GM12878 (cell line): ENCODE data around the gene SCMH1. TPM values are rescaled to one million over a fixed set of nuclear protein-coding genes. Genes with fewer than 3 reads are reported as not detected.

Experiments
- ATAC-seq: fragments of 200-7000 bp; cut with Tn5 transposase; 3 replicates; pipeline ENCODE4 v1.9.1; 2020; ENCODE audit warnings: mild to moderate bottlenecking, moderate library complexity
- BruUV-seq: library from RNA; stranded (reverse); fragments of 400-500 nt; replicated peaks from 2 replicates; lab custom pipeline; 2021; lab: Mats Ljungman, UMichigan
- CTCF ChIA-PET: fragments of 300-600 bp; sonication (Branson Sonifier 250); formaldehyde crosslinking; extraction: SDS; loops from one replicate; lab custom pipeline; 2021; ENCODE audit warnings: inconsistent platforms; lab: Yijun Ruan, JAX
- POLR2A ChIA-PET: fragments of 350-600 bp; formaldehyde crosslinking; extraction: SDS; loops from one replicate; lab custom pipeline; 2021; ENCODE audit warnings: inconsistent platforms; lab: Charles Lee
- RAD21 ChIA-PET: fragments of 300-600 bp; sonication (Branson Sonifier 250); formaldehyde crosslinking; loops from one replicate; lab custom pipeline; 2023; ENCODE audit warnings: antibody characterized with exemption; ENCODE audit not compliant: unreplicated experiment; lab: Charles Lee
- SMC1A ChIA-PET: fragments of 300-600 bp; sonication (Branson Sonifier 250); formaldehyde crosslinking; loops from one replicate; lab custom pipeline; 2023; ENCODE audit not compliant: unreplicated experiment, uncharacterized antibody; lab: Charles Lee
- DNase-seq: peaks from one replicate; pipeline ENCODE4 v3.0.0-alpha.2; 2011; ENCODE audit warnings: low read depth, low spot score
- FAIRE-seq: peaks from 3 replicates; lab custom pipeline; 2011; peaks lifted over from hg19 to GRCh38; lab: Jason Lieb, UNC
- H2AFZ ChIP-seq: 2 replicates; pipeline ENCODE4 v1.6.0; 2011; ENCODE audit warnings: low read depth, low read length, control low read depth; ENCODE audit not compliant: control insufficient read depth
- H3K27ac ChIP-seq: 2 replicates; pipeline ENCODE4 v1.5.1; 2011; ENCODE audit warnings: control low read depth; ENCODE audit not compliant: control insufficient read depth, insufficient read depth
- H3K27me3 ChIP-seq, 2 experiments: replicated peaks in 1 of 2; 2 replicates each; pipeline versions ENCODE4 v1.6.0 to v1.6.1; 2011; ENCODE audit warnings: low read length in 1 of 2; ENCODE audit not compliant: control insufficient read depth in 2 of 2, insufficient read depth in 2 of 2
- H3K36me3 ChIP-seq, 2 experiments: 2 replicates each; pipeline ENCODE4 v1.5.1; 2011; ENCODE audit warnings: low read length in 1 of 2; ENCODE audit not compliant: control insufficient read depth in 2 of 2, insufficient read depth in 2 of 2
- H3K4me1 ChIP-seq: 2 replicates; pipeline ENCODE4 v1.6.1; 2011; ENCODE audit warnings: mild to moderate bottlenecking, low read length, moderate library complexity, mixed read lengths; ENCODE audit not compliant: control insufficient read depth, insufficient read depth
- H3K4me2 ChIP-seq: 2 replicates; pipeline ENCODE4 v1.6.0; 2011; ENCODE audit warnings: control low read depth; ENCODE audit not compliant: control insufficient read depth, insufficient read depth
- H3K4me3 ChIP-seq: fragments of 200-600 bp; sonication (generic); 2 replicates; pipeline ENCODE4 v1.5.1; 2016
- H3K79me2 ChIP-seq: 2 replicates; pipeline ENCODE4 v1.6.0; 2011; ENCODE audit warnings: low read length; ENCODE audit not compliant: control insufficient read depth, insufficient read depth
- H3K9ac ChIP-seq: 2 replicates; pipeline ENCODE4 v1.8.0; 2011; ENCODE audit warnings: low read length, control low read depth, mixed read lengths; ENCODE audit not compliant: control insufficient read depth, insufficient read depth
- H3K9me3 ChIP-seq: replicated peaks from 3 replicates; pipeline ENCODE4 v1.5.1; 2011; ENCODE audit warnings: mild to moderate bottlenecking, low read length; ENCODE audit not compliant: control insufficient read depth, insufficient read depth
- H4K20me1 ChIP-seq: 2 replicates; pipeline ENCODE4 v1.6.0; 2011; ENCODE audit not compliant: control insufficient read depth, insufficient read depth
- ATF3 ChIP-seq: IDR thresholded peaks from 2 replicates; pipeline ENCODE4 v1.6.1; 2011; ENCODE audit warnings: low read depth, mild to moderate bottlenecking, low read length, moderate library complexity, borderline replicate concordance; ENCODE audit errors: extremely low read depth
- BHLHE40 ChIP-seq, 2 experiments: fragments of 450-650 bp in 1 of 2; IDR thresholded peaks; 2 replicates each; pipeline ENCODE4 v1.6.1; 2011 to 2017; ENCODE audit warnings: low read depth in 2 of 2, borderline replicate concordance in 1 of 2, improper control_type of control experiment in 1 of 2, low read length in 1 of 2, mild to moderate bottlenecking in 1 of 2
- CBFB ChIP-seq: IDR thresholded peaks from 2 replicates; pipeline ENCODE4 v1.6.1; 2016; ENCODE audit warnings: antibody characterized with exemption, low read depth
- EZH2 ChIP-seq: IDR thresholded peaks from 2 replicates; pipeline ENCODE4 v1.6.1; 2012; ENCODE audit warnings: low read depth, mild to moderate bottlenecking, control low read depth, inconsistent platforms, low read length, borderline replicate concordance; ENCODE audit not compliant: control insufficient read depth
- PML ChIP-seq: IDR thresholded peaks from 2 replicates; pipeline ENCODE4 v1.6.1; 2012; ENCODE audit warnings: low read length, inconsistent platforms
- POLR2AphosphoS2 ChIP-seq: IDR thresholded peaks from 2 replicates; pipeline ENCODE4 v1.6.1; 2011; ENCODE audit warnings: low read depth, mild to moderate bottlenecking, low read length, improper control_type of control experiment, moderate library complexity
- RELA ChIP-seq: fragments of 450-650 bp; IDR thresholded peaks from 2 replicates; pipeline ENCODE4 v1.8.0; 2014; ENCODE audit warnings: borderline replicate concordance; ENCODE audit not compliant: partially characterized antibody
- SMAD1 ChIP-seq: fragments of 450-650 bp; IDR thresholded peaks from 2 replicates; pipeline ENCODE4 v1.6.1; 2018; ENCODE audit warnings: mild to moderate bottlenecking, low read depth; ENCODE audit not compliant: partially characterized antibody
- SP1 ChIP-seq: IDR thresholded peaks from one replicate; pipeline ENCODE4 v1.6.1; 2011; ENCODE audit warnings: low read depth, low read length
- WRNIP1 ChIP-seq: IDR thresholded peaks from 2 replicates; pipeline ENCODE4 v1.6.1; 2011; ENCODE audit warnings: low read depth, low read length, improper control_type of control experiment, borderline replicate concordance
- YBX1 ChIP-seq: fragments of 450-650 bp; IDR thresholded peaks from 2 replicates; pipeline ENCODE4 v1.6.1; 2016; ENCODE audit warnings: antibody characterized with exemption
- ZBED1 ChIP-seq: IDR thresholded peaks from 2 replicates; pipeline ENCODE4 v1.6.1; 2016; ENCODE audit warnings: borderline replicate concordance
- ZNF217 ChIP-seq: fragments of 450-650 bp; IDR thresholded peaks from 2 replicates; pipeline ENCODE4 v1.6.1; 2017; ENCODE audit warnings: antibody characterized with exemption, mild to moderate bottlenecking
- WGBS: methylation state at CpG from one replicate; pipeline ENCODE4 v1.1.6; 2016; ENCODE audit warnings: low lambda C conversion rate; ENCODE audit not compliant: insufficient replicate concordance, insufficient coverage; ENCODE audit errors: missing lambda C conversion rate; 5-methylcytosine and 5-hydroxymethylcytosine counted together
- in situ Hi-C: fragments of 300-500 bp; cut with MboI; formaldehyde crosslinking; loops from 9 replicates; pipeline ENCODE4 v1.14.3; 2018; ENCODE audit warnings: mixed read lengths
- intact Hi-C: fragments of 100-400 bp; cut with micrococcal nuclease; formaldehyde crosslinking; loops from one replicate; pipeline ENCODE4 v1.14.2; 2022; ENCODE audit not compliant: unreplicated experiment
- polyA plus RNA-seq, 11 experiments: library from polyadenylated mRNA; depleted of rRNA in 4 of 11; unstranded in 6 of 11; stranded (reverse) in 5 of 11; fragments of >200 nt; fragmentation: Nextera tagmentation in 4 of 11; fragmentation: Illumina TruSeq in 1 of 11; extraction: Ambion mirVana in 4 of 11; extraction: Trizol in 1 of 11; gene quantifications; 1 replicate in 1 of 11; 2 replicates in 10 of 11; pipeline versions ENCODE4 v1.2.1 to v1.2.3, GENCODE V29; 2011 to 2016; ENCODE audit warnings: inconsistent platforms in 2 of 11, missing spikeins in 2 of 11, low read depth in 1 of 11
- total RNA-seq, 4 experiments: library from RNA; depleted of rRNA in 3 of 4; stranded (reverse); fragments of >200 nt in 3 of 4; fragmentation: Illumina TruSeq in 1 of 4; extraction: Trizol in 1 of 4; gene quantifications; 2 replicates each; pipeline versions ENCODE4 v1.2.1 to v1.2.3, GENCODE V29; 2013 to 2021

The SCMH1 gene
- total and polyA plus RNA-seq, 10 of the 15 experiments (the other 5 are each of a cell fraction or from before 2014, with no cell fraction given): 7.5 to 44.1 (median 27.8) TPM

GRCh38 chr1:41274752-41275545 is 32.8 kb upstream of the SCMH1 start (continued):
- TF ChIP-seq SMAD1 (no peak), ZNF217 (no peak), SP1 (no peak), BHLHE40 (IDR thresholded peaks at IDR 0.05; ENCODE audit: borderline replicate concordance in 1 of 2, low read depth in 2 of 2, low read length in 1 of 2) (no peak)

- Histone ChIP-seq H3K27ac (no peak overlapping the region), H4K20me1 (no peaks in the 10 kb centered on the region), H3K27me3 (peaks cover 0 to 2% of the 10 kb centered on the region in 2 experiments; a peak in 2 of 4 replicates), H3K9ac (no peak overlapping the region), H3K4me1 (no peaks in the 10 kb centered on the region), H2AFZ (no peak overlapping the region), H3K36me3 (no peaks in the 10 kb centered on the region), H3K9me3 (no peaks in the 10 kb centered on the region), H3K4me2 (no peak overlapping the region), H3K79me2 (no peaks in the 10 kb centered on the region), H3K4me3 (no peak overlapping the region)
- ChIA-PET SMC1A (no interaction called here), CTCF (interaction anchor here (0.6 to 1.1 kb wide), 3 partner anchors 8 to 152 kb away, joined by 3 to 5 read pairs (median 3); no protein-coding TSS in a partner anchor), POLR2A (no interaction called here), RAD21 (no interaction called here)
- intact Hi-C loops (no loop called here), in situ Hi-C loops (no loop called here)
- DNase-seq: no peak
- no peak for FAIRE-seq
- TF ChIP-seq PML: no peak
- no peak for TF ChIP-seq EZH2
- TF ChIP-seq ATF3: no peak
- no peak for TF ChIP-seq ZBED1
- TF ChIP-seq WRNIP1: no peak
- no peak for TF ChIP-seq RELA
- no peak for TF ChIP-seq YBX1
- no peak for TF ChIP-seq POLR2AphosphoS2
- TF ChIP-seq CBFB: no peak
- BruUV-seq: no TSS peak
- WGBS: 57% methylated on average over 8 of the region's 8 CpGs
- no peak for ATAC-seq
These were observed 30.5 kb upstream of the SCMH1 start for GRCh38 chr1:41272601-41273000.
